NCI-H128 (cell line): ENCODE results near the gene SRRM4.
"Not testable (repeated sequence)": the region's sequence is repeated elsewhere in the genome, so short reads cannot be mapped to it uniquely, and the experiment has no call there.

Experiments
- DNase-seq: peaks from one replicate; lab custom pipeline; 2025; ENCODE audit not compliant: unreplicated experiment; lab: John Stamatoyannopoulos, UW

The SRRM4 gene

GRCh38 chr12:119008273-119008672 lies 26.9 kb downstream of the SRRM4 start:
- DNase-seq, result not testable (repeated sequence)

DNA sequence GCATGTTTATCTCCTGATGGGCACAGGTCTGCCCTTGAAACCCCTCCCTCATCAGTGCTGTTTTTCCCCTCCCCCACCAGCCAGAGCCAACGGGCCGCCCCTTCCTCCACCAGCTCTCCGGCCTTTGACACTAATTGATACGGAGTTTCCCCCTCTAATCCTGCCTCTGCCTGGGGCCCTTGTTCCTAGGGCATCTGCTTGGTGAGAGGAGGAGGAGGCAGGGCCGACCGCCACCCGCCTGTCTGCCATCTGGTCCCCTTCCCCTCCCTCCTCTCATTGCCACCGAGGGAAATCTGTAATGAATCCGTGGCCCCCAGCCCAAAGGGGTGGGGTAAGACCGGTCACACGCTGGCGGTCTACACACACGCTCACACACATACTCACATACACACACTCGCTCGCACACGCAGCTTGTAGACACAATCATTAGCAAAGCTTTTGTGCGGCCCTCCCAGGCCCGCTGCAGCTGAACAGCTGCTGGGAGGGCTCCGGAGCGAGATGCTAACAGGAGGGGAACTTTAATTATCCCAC lies 27.4 kb downstream of the SRRM4 start:
- peak; percentile 38 for DNase-seq

DNA sequence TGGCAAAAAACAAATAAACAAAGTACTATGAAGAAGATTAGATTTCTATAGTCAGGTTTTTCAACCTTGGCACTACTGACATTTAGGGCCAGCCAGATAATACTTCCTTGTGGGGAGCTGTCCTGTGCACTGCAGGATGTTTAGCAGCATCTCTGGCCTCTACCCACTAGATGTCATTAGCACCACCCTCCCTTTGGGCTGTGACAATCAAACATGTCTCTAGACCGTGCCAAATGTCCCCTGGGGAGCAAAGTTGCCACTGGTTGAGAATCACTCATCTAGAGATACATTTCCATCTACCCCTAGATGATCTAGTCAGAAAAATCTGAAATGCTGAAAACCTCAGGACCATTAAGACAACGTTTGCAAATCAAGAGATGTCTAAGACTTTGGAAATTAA lies 29.9 kb downstream of the SRRM4 start:
- DNase-seq, result no peak

GRCh38 chr12:119012179-119012578 lies 30.8 kb downstream of the SRRM4 start:
- DNase-seq, result no peak

- no peak for DNase-seq
Observed at GRCh38 chr12:119013023-119013422, 31.7 kb downstream of the SRRM4 start.

DNA sequence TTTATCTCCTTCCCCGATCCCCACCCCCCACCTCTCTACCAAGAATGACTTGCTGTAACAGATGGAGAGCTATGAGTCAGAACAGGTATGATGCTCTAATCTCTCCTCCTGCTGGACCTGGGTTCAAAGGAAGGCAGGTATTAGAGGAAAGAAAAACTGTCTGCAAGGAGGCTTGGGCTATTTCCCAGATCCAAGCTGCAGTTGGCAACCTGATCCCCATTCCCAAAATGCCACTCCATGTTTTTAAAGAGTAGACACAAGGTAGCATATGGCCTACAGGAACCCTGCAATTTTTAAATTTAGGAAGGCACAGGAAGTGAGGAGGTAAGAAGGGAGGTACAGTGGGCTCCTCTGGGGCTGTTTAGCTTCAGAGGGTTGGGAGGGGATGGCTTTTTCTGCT lies 33.0 kb downstream of the SRRM4 start:
- DNase-seq, result no peak

DNA sequence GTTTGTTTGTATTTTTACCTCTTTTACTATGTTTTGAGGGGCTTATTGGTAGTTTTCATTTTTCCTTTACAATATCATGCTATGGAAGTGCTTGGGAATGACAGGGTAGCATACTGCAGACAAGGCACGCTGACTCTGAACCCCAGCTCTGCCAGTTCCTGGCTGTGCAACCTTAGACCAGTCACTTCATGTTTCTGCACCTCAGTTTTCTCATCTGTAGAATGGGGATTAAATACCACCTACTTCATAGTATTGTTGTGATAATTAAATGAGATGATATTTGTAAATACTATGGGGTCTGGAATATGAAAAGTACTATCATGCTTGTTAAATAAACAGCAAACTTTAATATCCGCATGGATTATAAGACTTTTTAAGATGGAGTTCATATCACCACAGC lies 35.4 kb downstream of the SRRM4 start:
- DNase-seq, result no peak

DNA sequence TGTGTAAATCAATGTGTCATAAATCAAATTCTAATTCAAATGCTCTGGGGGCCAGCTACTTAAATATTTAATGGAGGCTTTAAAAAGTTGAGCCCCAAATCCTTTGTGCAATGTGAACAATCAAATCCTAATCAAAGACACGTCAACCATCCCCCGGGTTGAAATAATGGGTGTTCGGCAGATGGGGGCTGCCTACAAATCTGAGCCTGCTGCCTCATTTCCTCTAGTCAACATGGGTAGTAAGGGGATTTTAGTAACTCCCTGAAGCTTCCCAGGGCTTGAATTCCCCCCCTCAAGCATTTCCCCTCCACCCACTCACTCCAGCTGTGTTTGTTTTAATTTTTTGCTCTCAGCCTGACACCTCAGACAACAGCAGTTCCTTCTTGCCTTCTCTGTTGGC lies 37.8 kb downstream of the SRRM4 start:
- DNase-seq, result no peak

- DNase-seq, result no peak
Observed at GRCh38 chr12:119020406-119021360, 39.3 kb downstream of the SRRM4 start.

- no peak for DNase-seq
Observed at GRCh38 chr12:119024356-119024755, 43.0 kb downstream of the SRRM4 start.

- no peak for DNase-seq
Observed at GRCh38 chr12:119025786-119026185, 44.4 kb downstream of the SRRM4 start.

DNA sequence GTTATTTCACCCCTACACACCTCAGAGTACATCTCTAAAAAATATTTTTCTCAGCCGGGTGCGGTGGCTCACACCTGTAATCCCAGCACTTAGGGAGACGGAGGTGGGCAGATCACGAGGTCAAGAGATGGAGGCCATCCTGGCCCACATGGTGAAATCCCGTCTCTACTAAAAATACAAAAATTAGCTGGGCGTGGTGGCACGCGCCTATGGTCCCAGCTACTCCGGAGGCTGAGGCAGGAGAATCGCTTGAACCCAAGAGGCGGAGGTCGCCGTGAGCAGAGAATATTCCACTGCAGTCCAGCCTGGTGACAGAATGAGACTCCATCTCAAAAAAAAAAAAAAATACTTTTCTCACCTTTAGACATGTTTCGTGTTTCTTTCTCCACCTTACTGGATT lies 52.0 kb downstream of the SRRM4 start:
- DNase-seq, result not testable (repeated sequence)

DNA sequence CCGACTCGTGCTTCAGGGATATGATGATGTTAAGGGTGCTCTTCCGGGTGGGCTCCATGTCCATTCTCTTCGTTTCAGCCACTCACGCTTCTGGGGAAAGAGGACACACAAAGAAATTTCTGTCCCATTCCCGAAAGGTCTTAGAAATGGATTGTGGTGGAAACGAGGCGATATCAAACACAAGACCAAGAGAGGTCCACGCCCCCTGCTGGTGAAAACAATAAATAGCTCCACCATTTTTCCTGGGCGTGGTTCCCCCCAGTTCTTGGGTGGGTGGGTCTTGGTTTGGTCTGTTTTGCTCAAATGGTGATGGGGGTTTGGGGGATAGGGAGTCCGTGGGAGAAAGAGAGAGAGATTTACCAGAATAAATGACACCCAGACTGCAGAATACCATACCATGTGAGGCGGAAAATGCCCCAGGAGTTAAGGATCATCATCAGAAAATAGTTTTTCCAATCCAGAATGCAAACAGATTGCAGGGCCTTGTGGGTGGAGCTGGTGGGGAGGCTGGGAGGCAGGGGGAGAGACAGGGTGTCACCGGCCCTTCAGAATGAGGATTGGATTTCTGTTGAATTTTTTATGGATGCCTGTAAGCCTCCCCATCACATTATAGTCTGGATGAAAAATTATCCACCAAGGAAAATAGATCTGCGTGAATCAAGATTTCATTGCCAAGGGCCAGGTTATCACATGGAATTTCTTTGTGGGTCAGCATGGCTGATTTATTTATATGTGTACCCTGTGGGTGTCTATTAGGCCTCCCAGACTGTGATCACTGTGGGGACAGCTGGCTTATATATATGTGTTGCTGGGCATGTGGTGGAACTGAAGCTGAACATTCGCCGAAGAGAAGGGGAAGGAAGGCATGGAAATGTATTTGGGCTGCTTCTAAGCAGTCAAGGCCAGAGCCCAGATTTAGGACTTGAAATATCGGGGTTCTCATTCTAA lies 55.8 kb downstream of the SRRM4 start:
- DNase-seq, result no peak

GRCh38 chr12:119044094-119044493 lies 62.8 kb downstream of the SRRM4 start:
- DNase-seq, result no peak

DNA sequence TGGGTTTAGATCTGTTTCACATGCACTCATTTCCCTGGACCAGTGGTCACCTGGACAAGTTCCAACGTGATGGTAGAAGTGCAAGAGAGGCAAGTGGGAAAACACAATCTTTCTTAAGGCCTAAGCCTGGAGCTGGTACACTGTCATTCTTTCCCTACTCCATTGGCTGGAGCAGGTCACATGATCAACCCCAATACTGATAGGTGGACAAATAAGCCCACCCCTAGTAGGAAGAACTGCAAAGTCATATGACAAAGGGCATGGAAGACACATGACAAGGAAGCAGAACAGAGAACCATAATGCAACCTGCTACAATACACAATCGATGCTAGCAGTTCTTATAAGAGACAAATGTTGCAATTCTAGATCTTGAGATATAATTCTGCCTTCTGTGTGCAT lies 66.3 kb downstream of the SRRM4 start:
- no peak for DNase-seq

DNA sequence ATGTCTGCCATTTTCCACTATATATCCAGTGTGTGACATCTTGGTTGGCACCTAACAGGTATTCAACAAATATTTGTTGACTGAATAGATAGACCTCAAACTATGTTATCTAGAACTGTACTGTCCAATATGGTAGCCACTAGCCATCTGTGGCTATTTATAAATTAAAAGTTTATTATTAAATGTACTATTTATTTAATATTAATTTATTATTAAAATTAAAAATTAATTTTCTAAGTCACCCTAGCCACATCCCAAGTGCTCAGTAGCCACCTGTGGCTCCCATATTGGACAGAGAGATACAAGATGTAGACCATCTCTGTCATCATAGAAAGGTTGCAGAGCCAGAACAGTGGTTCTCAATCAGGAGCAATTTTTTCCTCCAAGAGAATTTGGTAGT lies 69.3 kb downstream of the SRRM4 start:
- DNase-seq, result no peak

DNA sequence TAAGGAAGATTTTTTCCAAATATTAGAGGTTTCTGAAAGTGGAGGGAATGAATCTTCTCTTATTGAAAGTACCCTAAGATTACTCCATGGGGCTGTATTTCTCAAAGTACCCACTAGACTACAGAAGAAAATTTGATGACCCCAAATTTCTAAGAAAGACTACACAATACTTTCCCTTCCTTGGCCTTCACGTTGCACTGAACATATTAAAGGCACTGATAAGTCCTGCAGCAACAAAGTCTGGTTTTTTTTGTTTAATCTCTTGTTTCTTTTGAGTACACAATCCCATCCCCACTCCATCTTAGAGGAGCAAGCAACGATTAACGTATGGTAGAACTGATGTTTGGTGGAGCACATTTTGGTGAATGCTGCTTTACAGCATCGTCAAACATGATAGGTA lies 70.1 kb downstream of the SRRM4 start:
- DNase-seq, result no peak

- no peak for DNase-seq
Observed at GRCh38 chr12:119052001-119052400, 70.7 kb downstream of the SRRM4 start.

- no peak for DNase-seq
Observed at GRCh38 chr12:119055977-119056376, 74.6 kb downstream of the SRRM4 start.

GRCh38 chr12:119060847-119061796 lies 79.8 kb downstream of the SRRM4 start:
- no peak for DNase-seq
